Measurements from ENCODE around the gene PDZD2.
"Not testable (repeated sequence)": the region's sequence is repeated elsewhere in the genome, so short reads cannot be mapped to it uniquely, and the experiment has no call there.

PDZD2 gene

GRCh38 chr5:32020946-32021345, 382.0 kb downstream of the PDZD2 start:
- DNase-seq, result no peak

- no peak for DNase-seq
Measured at GRCh38 chr5:32021771-32022170, 382.8 kb downstream of the PDZD2 start.

GRCh38 chr5:32022638-32023037, 383.7 kb downstream of the PDZD2 start:
- no peak for DNase-seq

- no peak for DNase-seq
Measured at GRCh38 chr5:32023816-32024215, 384.9 kb downstream of the PDZD2 start.

GRCh38 chr5:32024751-32025150, 385.8 kb downstream of the PDZD2 start:
- DNase-seq, result no peak

GRCh38 chr5:32027093-32027716, 388.3 kb downstream of the PDZD2 start:
- no peak for DNase-seq

- no peak for DNase-seq
Measured at GRCh38 chr5:32027717-32028458, 389.0 kb downstream of the PDZD2 start.

- DNase-seq, result no peak
Measured at GRCh38 chr5:32029261-32029660, 390.3 kb downstream of the PDZD2 start.

GRCh38 chr5:32029781-32030180, 390.9 kb downstream of the PDZD2 start:
- DNase-seq, result no peak

GRCh38 chr5:32030222-32030621, 391.3 kb downstream of the PDZD2 start:
- no peak for DNase-seq

GRCh38 chr5:32030686-32031085, 391.8 kb downstream of the PDZD2 start:
- DNase-seq, result no peak

- no peak for DNase-seq
Measured at GRCh38 chr5:32031089-32031488, 392.2 kb downstream of the PDZD2 start.

GRCh38 chr5:32038523-32038922, 399.6 kb downstream of the PDZD2 start:
- no peak for DNase-seq

- DNase-seq, result not testable (repeated sequence)
Measured at GRCh38 chr5:32039133-32039532, 400.2 kb downstream of the PDZD2 start.

- not testable (repeated sequence) for DNase-seq
Measured at GRCh38 chr5:32039601-32040000, 400.7 kb downstream of the PDZD2 start.

GRCh38 chr5:32040181-32040695, 401.3 kb downstream of the PDZD2 start:
- DNase-seq, result not testable (repeated sequence)

GRCh38 chr5:32042551-32042961, 403.6 kb downstream of the PDZD2 start:
- DNase-seq, result no peak

GRCh38 chr5:32043105-32043504, 404.2 kb downstream of the PDZD2 start:
- DNase-seq, result no peak

- no peak for DNase-seq
Measured at GRCh38 chr5:32044434-32044833, 405.5 kb downstream of the PDZD2 start.

- DNase-seq, result no peak
Measured at GRCh38 chr5:32044939-32045338, 406.0 kb downstream of the PDZD2 start.

- no peak for DNase-seq
Measured at GRCh38 chr5:32047056-32047455, 408.1 kb downstream of the PDZD2 start.

GRCh38 chr5:32051796-32052195, 412.9 kb downstream of the PDZD2 start:
- DNase-seq, result no peak

GRCh38 chr5:32055891-32056866, 417.2 kb downstream of the PDZD2 start:
- no peak for DNase-seq
